ENCODE results near the gene ANTKMT. TPM values are rescaled to one million over a fixed set of nuclear protein-coding genes. Genes with fewer than 3 reads are reported as not detected.

ANTKMT gene
- total RNA-seq, 1 donor from 2014 or later, result 6.3 TPM

DNA sequence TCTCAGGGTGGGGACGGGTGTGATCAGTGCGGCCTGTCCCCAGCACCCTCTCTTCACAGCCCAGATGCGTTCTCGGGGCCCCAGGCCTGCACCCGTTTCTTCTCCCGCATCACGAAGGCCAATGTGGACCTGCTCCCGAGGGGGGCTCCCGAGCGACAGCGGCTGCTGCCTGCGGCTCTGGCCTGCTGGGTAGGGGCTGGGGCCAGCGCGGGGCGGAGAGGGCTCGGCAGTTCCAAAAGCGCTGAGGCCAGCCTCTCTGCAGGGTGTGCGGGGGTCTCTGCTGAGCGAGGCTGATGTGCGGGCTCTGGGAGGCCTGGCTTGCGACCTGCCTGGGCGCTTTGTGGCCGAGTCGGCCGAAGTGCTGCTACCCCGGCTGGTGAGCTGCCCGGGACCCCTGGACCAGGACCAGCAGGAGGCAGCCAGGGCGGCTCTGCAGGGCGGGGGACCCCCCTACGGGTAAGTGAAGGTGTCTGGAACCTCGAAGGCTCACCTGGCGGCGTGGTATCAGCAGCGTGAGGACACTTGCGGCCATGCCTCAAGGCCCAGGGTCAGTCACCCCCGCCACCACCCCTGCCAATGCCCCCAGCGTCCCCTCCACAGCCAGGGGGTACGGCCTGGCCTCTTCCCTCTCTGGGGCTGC is 44.0 kb downstream of the ANTKMT start:
- DNase-seq, result no peak

DNA sequence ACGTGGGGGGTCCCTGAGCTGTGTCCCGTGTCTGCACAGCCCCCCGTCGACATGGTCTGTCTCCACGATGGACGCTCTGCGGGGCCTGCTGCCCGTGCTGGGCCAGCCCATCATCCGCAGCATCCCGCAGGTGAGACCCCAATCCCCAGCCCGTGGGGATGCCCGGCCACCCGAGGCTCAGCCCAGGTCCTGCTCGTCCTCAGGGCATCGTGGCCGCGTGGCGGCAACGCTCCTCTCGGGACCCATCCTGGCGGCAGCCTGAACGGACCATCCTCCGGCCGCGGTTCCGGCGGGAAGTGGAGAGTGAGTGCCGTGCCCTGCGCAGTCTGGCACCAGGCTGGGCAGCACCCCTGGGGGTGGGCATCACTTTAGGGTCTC is 44.5 kb downstream of the ANTKMT start:
- DNase-seq, result no peak

DNA sequence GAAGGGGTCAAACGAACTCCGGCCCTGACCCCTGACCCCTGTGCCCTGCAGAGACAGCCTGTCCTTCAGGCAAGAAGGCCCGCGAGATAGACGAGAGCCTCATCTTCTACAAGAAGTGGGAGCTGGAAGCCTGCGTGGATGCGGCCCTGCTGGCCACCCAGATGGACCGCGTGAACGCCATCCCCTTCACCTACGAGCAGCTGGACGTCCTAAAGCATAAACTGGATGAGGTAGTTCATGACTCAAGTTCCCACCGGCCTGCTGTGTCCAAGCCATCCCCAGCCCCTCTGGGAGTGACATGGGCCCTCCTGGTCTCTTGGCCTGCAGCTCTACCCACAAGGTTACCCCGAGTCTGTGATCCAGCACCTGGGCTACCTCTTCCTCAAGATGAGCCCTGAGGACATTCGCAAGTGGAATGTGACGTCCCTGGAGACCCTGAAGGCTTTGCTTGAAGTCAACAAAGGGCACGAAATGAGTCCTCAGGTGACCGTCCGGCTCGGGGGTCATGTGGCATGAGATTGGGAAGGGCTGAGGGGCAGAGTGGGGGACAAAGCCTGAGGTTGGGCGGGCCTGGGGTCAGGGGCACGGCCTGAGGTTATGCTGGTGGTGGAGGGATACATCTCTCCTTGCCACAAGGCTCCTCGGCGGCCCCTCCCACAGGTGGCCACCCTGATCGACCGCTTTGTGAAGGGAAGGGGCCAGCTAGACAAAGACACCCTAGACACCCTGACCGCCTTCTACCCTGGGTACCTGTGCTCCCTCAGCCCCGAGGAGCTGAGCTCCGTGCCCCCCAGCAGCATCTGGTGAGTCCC is 45.3 kb downstream of the ANTKMT start:
- DNase-seq, result no peak

DNA sequence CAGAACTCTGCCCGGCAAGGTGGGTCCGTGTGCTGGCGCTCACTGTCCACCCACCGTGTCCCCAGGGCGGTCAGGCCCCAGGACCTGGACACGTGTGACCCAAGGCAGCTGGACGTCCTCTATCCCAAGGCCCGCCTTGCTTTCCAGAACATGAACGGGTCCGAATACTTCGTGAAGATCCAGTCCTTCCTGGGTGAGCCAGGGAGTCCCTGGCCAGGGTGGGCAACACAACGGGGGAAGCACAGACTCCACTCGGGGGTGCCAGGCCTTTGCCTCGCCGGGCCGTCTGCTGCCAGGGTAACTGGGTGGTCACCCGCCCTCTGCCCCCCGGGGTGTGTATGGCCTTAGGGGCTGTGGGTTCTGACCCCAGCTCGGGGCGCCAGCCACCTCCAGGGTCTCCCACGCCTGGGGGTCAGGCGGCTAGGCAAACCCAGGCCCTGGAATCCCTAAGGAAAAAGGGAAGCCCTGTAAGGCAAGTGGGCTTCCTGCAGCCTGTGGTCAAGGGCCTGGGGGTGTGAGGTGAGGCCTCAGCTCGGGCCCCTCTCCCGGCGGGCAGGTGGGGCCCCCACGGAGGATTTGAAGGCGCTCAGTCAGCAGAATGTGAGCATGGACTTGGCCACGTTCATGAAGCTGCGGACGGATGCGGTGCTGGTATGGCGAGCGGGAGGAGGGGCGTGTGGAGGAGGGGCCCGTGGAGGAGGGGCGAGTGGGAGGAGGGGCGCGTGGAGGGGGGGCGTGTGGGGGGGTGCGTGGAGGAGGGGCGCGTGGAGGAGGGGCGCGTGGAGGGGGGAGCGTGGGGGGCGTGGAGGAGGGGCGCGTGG is 46.1 kb downstream of the ANTKMT start:
- no peak for DNase-seq

DNA sequence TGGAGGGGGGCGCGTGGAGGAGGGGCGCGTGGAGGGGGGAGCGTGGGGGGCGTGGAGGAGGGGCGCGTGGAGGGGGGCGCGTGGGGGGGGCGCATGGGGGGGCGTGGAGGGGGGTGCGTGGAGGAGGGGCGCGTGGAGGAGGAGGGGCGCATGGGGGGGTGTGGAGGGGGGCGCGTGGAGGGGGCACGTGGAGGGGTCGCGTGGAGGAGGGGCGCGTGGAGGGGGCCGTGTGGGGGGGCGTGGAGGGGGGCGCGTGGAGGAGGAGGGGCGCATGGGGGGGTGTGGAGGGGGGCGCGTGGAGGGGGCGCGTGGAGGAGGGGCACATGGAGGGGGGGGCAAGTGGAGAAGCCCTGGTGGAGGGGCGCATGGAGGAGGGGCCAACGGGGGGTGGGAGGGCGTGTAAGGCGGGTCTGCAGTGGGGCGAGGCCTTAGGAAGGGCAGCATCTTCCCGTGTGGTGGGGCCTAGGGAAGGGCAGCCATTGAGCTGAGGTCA is 46.8 kb downstream of the ANTKMT start:
- no peak for DNase-seq

DNA sequence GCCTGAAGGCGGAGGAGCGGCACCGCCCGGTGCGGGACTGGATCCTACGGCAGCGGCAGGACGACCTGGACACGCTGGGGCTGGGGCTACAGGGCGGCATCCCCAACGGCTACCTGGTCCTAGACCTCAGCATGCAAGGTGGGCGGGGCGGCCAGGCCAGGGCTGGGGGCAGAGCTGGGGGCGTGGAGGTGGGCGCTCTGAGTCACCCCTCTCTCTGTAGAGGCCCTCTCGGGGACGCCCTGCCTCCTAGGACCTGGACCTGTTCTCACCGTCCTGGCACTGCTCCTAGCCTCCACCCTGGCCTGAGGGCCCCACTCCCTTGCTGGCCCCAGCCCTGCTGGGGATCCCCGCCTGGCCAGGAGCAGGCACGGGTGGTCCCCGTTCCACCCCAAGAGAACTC is 47.5 kb downstream of the ANTKMT start:
- no peak for DNase-seq

DNA sequence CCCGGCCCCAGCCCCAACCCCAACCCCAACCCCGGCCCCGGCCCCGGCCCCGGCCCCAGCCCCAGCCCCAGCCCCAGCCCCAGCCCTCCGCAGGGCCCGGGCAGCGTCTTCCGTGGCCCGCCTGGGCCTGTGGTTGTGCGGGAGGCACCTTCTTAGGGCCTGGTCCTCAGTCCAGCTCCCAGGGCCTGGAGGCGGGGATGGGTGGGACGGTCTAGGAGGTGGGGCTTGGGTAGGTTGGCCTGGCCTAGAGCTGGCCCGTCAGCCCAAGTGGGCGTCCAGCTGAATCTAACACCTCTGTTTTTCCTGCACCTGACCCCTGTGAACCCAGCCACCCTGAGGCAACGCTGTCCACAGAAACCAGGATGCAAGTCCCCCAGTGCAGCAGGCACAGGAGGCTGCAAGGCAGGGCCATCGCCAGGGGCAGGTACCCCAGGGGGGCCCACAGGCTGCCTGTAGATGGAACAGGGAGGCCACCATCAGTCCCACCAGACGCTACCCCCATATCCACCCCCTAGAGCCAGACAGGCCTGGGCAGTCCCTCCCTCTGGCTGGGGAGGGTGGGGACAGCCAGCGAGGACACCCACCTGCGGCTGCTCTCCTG is 48.3 kb downstream of the ANTKMT start:
- DNase-seq, result no peak

DNA sequence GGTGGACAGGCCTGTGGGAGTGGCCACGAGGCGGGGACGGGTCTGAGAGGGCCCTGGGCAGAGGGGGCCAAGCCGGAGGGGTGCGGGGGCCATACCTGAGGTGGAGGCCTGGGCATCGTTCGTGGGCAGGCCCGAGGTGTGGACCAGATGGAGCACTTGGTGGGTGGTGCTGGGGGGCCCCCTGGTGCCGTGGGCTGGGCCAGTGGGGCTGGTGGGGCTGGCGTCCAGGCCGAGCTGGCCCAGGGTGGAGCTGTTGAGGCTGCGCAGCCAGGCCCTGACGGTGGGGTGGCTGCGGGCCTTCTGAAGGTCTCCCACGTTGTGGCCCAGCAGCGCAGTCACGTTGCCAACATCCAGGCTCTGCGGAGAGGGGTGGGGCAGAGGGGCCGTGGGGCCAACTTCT is 49.0 kb downstream of the ANTKMT start:
- DNase-seq, result no peak

DNA sequence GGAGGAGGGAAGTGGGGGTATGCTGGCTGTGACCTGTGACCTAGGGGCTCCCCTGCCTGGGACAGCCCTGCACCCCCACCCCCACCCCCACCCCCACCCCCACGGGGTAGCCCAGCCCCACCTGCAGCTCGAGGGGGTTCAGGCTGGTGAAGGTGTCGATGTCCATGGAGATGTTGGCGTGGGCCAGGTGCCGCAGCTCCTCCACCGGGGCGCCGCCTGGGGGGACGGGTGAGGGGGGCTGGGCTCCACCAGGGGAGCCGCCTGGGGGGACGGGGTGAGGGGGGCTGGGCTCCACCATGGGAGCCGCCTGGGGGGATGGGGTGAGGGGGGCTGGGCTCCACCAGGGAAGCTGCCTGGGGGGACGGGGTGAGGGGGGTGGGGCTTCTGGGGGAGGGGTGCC is 49.5 kb downstream of the ANTKMT start:
- no peak for DNase-seq

Small RNA genes lying within 50 kb of the gene (small RNA-seq; reads per million reads assigned to genes)
- gene MIR662 (ENCODE audit: low replicate concordance), result not detected

Other genes starting within 250 kb of the ANTKMT start
- gene CAPN15, start 193.4 kb upstream of the ANTKMT start, total RNA-seq, result 10.2 TPM
- not detected for gene PRR35, start 160.8 kb upstream of the ANTKMT start, total RNA-seq
- gene NHLRC4, start 154.1 kb upstream of the ANTKMT start, total RNA-seq, result 0.59 TPM
- 10.4 TPM for gene PIGQ, start 151.2 kb upstream of the ANTKMT start, total RNA-seq
- 14.8 TPM for gene RAB40C, start 131.1 kb upstream of the ANTKMT start, total RNA-seq
- 0.20 TPM for gene WFIKKN1, start 90.2 kb upstream of the ANTKMT start, total RNA-seq
- 22.9 TPM for gene METTL26, start 84.8 kb upstream of the ANTKMT start, total RNA-seq
- gene MCRIP2, start 79.3 kb upstream of the ANTKMT start, total RNA-seq, result 6.9 TPM
- gene WDR90, start 71.8 kb upstream of the ANTKMT start, total RNA-seq, result 15.1 TPM
- 26.4 TPM for gene RHOT2, start 53.0 kb upstream of the ANTKMT start, total RNA-seq
- 1.2 TPM for gene RHBDL1, start 45.5 kb upstream of the ANTKMT start, total RNA-seq
- gene STUB1, start 40.7 kb upstream of the ANTKMT start, total RNA-seq, result 49.1 TPM
- 18.1 TPM for gene JMJD8, start 36.8 kb upstream of the ANTKMT start, total RNA-seq
- gene WDR24, start 30.7 kb upstream of the ANTKMT start, total RNA-seq, result 2.3 TPM
- 0.30 TPM for gene FBXL16, start 15.3 kb upstream of the ANTKMT start, total RNA-seq
- gene METRN, start 6.0 kb upstream of the ANTKMT start, total RNA-seq, result 6.2 TPM
- gene CCDC78, start 5.3 kb downstream of the ANTKMT start, total RNA-seq, result 0.20 TPM
- 2.5 TPM for gene HAGHL, start 6.0 kb downstream of the ANTKMT start, total RNA-seq
- gene CIAO3, start 19.9 kb downstream of the ANTKMT start, total RNA-seq, result 41.2 TPM
- gene MSLN, start 39.6 kb downstream of the ANTKMT start, total RNA-seq, result 1.4 TPM
- 7.8 TPM for gene RPUSD1, start 67.2 kb downstream of the ANTKMT start, total RNA-seq
- gene CHTF18, start 67.5 kb downstream of the ANTKMT start, total RNA-seq, result 10.1 TPM
- gene GNG13, start 79.6 kb downstream of the ANTKMT start, total RNA-seq, result not detected
- gene LMF1, start 249.8 kb downstream of the ANTKMT start, total RNA-seq, result 13.6 TPM